GM23338 (cell line): Measurements from ENCODE around the gene AQP6.

Source experiments
- CTCF ChIP-seq, 2 experiments: fragments of 200-600 bp in 1 of 2; sonication (generic) in 1 of 2; conservative IDR thresholded peaks; 2 replicates each; pipeline versions ENCODE4 v1.5.1 to v1.6.1; 2016 to 2017; ENCODE audit warnings: antibody characterized with exemption in 2 of 2, low read depth in 2 of 2, mild to moderate bottlenecking in 2 of 2, moderate library complexity in 1 of 2
- EZH2 ChIP-seq: fragments of 200-600 bp; sonication (generic); IDR thresholded peaks from one replicate; pipeline ENCODE4 v1.8.0; 2017; ENCODE audit warnings: antibody characterized with exemption, mild to moderate bottlenecking, low read depth; ENCODE audit not compliant: unreplicated experiment
- EZH2phosphoT487 ChIP-seq: fragments of 200-600 bp; sonication (generic); IDR thresholded peaks from one replicate; pipeline ENCODE4 v1.8.1; 2018; ENCODE audit warnings: antibody characterized with exemption; ENCODE audit not compliant: unreplicated experiment
- JUNB ChIP-seq: IDR thresholded peaks from one replicate; pipeline ENCODE4 v1.6.1; 2016; ENCODE audit warnings: antibody characterized with exemption; ENCODE audit not compliant: unreplicated experiment
- POLR2AphosphoS5 ChIP-seq: IDR thresholded peaks from 2 replicates; pipeline ENCODE4 v1.6.1; 2016; ENCODE audit warnings: antibody characterized with exemption, low read depth
- REST ChIP-seq: IDR thresholded peaks from one replicate; pipeline ENCODE4 v1.6.1; 2018; ENCODE audit warnings: antibody characterized with exemption; ENCODE audit not compliant: unreplicated experiment
- ZNF331 ChIP-seq: fragments of 250-450 bp; sonication (Bioruptor Pico); IDR thresholded peaks from 2 replicates; pipeline ENCODE4 v1.5.0; 2020; ENCODE audit warnings: low read depth, mild to moderate bottlenecking, moderate library complexity

DNA sequence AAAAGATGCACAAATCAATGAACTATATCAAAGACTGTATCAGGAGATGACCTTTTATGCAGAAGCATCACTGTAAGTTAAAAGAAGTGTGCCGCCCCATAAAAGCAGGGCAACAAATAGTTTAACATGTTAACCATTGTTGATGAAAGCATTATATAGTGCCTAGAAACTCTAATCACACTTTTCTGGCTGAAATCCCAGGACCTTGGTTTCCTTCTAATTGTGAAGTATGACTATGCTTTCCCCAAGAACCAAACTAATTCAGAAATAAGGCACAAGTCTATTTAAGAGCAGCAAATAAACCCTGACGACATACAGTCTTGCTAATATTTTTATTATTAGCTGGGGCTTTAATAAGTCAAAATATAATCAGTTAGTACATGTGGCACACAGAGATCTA, 30.8 kb downstream of the AQP6 start:
- TF ChIP-seq CTCF (conservative IDR thresholded peaks at IDR 0.05; ENCODE audit: low read depth in 2 of 2) (no peak), POLR2AphosphoS5 (no peak), JUNB (no peak), EZH2phosphoT487 (no peak), EZH2 (no peak), REST (no peak), ZNF331 (no peak)
